ENCODE results near the gene LCN9.

The LCN9 gene

GRCh38 chr9:135673941-135674340 is 10.8 kb downstream of the LCN9 start:
- no peak for DNase-seq

- no peak for DNase-seq
Measured at GRCh38 chr9:135674977-135675376, 11.9 kb downstream of the LCN9 start.

GRCh38 chr9:135676891-135677290 is 13.8 kb downstream of the LCN9 start:
- no peak for DNase-seq

- DNase-seq = no peak
Measured at GRCh38 chr9:135677641-135678168, 14.6 kb downstream of the LCN9 start.

GRCh38 chr9:135678236-135679017 is 15.3 kb downstream of the LCN9 start:
- DNase-seq = no peak

GRCh38 chr9:135680056-135680455 is 16.9 kb downstream of the LCN9 start:
- no peak for DNase-seq

- no peak for DNase-seq
Measured at GRCh38 chr9:135681161-135681560, 18.1 kb downstream of the LCN9 start.

- DNase-seq = no peak
Measured at GRCh38 chr9:135683401-135684034, 20.4 kb downstream of the LCN9 start.

GRCh38 chr9:135684691-135685090 is 21.6 kb downstream of the LCN9 start:
- DNase-seq = no peak

GRCh38 chr9:135687216-135687615 is 24.1 kb downstream of the LCN9 start:
- no peak for DNase-seq

GRCh38 chr9:135689011-135689410 is 25.9 kb downstream of the LCN9 start:
- DNase-seq = no peak

- DNase-seq = no peak
Measured at GRCh38 chr9:135690836-135691570, 27.9 kb downstream of the LCN9 start.

- no peak for DNase-seq
Measured at GRCh38 chr9:135692410-135692809, 29.3 kb downstream of the LCN9 start.

GRCh38 chr9:135693265-135693664 is 30.2 kb downstream of the LCN9 start:
- DNase-seq = no peak

- no peak for DNase-seq
Measured at GRCh38 chr9:135693771-135694170, 30.7 kb downstream of the LCN9 start.

GRCh38 chr9:135694414-135694813 is 31.3 kb downstream of the LCN9 start:
- DNase-seq = no peak

- no peak for DNase-seq
Measured at GRCh38 chr9:135695036-135695435, 31.9 kb downstream of the LCN9 start.

GRCh38 chr9:135695642-135696041 is 32.5 kb downstream of the LCN9 start:
- DNase-seq = no peak

- no peak for DNase-seq
Measured at GRCh38 chr9:135696446-135696845, 33.3 kb downstream of the LCN9 start.

GRCh38 chr9:135697226-135697625 is 34.1 kb downstream of the LCN9 start:
- no peak for DNase-seq

- no peak for DNase-seq
Measured at GRCh38 chr9:135698236-135698635, 35.1 kb downstream of the LCN9 start.

GRCh38 chr9:135698767-135699166 is 35.7 kb downstream of the LCN9 start:
- no peak for DNase-seq

- DNase-seq = no peak
Measured at GRCh38 chr9:135699440-135699839, 36.3 kb downstream of the LCN9 start, which contains the start of gene SOHLH1. TSS of gene SOHLH1 (minus strand) at chr9:135699481. CDS start at chr9:135699467, 14 bp downstream.

GRCh38 chr9:135700525-135700924 is 37.4 kb downstream of the LCN9 start:
- no peak for DNase-seq

All from HCEC 1CT (cell line).